ENCODE data around the gene SKI. TPM values are rescaled to one million over a fixed set of nuclear protein-coding genes. Genes with fewer than 3 reads are reported as not detected.

SKI gene
- total and polyA plus RNA-seq, 9 of the 15 experiments (the other 6 are each of a cell fraction or from before 2014, with no cell fraction given), result 0.10 to 60.5 (median 4.6) TPM

DNA sequence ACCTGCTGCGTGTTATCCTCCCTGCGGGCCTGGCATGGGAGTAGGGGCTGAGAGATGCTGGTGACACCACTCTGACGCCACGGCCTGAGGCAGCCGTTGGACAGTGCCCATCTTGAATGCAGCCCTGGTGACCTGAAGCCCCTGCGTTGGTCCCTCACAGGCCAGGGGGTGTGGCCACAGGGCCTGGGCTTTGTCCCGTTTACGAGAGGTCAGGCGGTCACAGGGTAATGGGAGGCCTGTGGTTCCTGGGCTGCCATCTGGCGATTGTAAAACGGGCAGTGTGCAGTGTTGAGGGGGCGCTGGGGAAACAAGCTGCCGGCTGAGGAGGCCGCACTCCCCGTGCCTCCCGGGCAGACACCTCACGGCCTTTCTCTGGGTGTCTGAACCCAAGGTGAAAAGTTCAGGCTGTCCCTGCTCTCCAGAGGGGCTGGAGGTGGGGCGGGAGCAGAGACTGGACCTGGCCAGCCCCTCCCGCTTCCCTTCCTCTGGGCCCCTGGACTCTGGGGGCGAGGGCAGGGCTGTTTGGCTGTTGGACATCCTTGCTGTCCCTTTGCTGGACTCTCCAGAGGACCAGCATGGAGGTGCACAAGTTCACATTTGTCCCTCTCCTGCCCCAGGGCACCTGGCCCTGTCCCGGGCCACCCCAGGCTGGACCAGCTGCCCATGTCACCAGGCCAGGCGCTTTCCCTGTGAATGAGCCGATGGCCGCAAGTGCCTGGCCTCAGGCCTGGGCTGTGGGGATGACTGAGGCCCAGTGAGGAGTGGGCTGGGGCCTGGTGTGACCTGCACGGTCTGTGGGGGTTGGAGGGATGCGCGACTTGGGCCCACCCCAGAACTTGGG, 42.4 kb downstream of the SKI start:
- H3K4me1 ChIP-seq (replicated peaks in 1 of 2; ENCODE audit: control insufficient read depth in 2 of 2, insufficient read depth in 2 of 2, low read length in 2 of 2), result peaks cover 17 to 77% of the 10 kb centered on the region in 2 experiments
- POLR2A ChIA-PET, result no interaction called here
- CTCF ChIA-PET (ENCODE audit: low intra/inter-chr PET ratio), result no interaction called here
- intact Hi-C loops (cut with micrococcal nuclease) (no loop called here), in situ Hi-C loops (cut with MboI) (no loop called here)
- H3K9me1 ChIP-seq (ENCODE audit: control insufficient read depth, insufficient read depth, low read length), result peaks cover 23% of the 10 kb centered on the region
- no peak for FAIRE-seq
- 83% methylated on average over 26 of the region's 27 CpGs for WGBS (ENCODE audit: insufficient coverage, low coverage, missing lambda C conversion rate)
- no peak overlapping the region for H3K4me3 ChIP-seq
- H2AFZ ChIP-seq (ENCODE audit: low read depth, low read length), result no peak overlapping the region
- H3K36me3 ChIP-seq (ENCODE audit: control insufficient read depth, insufficient read depth, low read length), result no peaks in the 10 kb centered on the region
- H3K4me2 ChIP-seq (ENCODE audit: insufficient read depth, low read length), result no peak overlapping the region
- no peak for DNase-seq (ENCODE audit: extremely low read depth in 1 of 4, low spot score in 3 of 4)
- H3K27me3 ChIP-seq (ENCODE audit: control insufficient read depth in 2 of 2, insufficient read depth in 2 of 2, low read length in 2 of 2), result no peaks in the 10 kb centered on the region
- H3K79me2 ChIP-seq (ENCODE audit: control insufficient read depth, insufficient read depth, low read length), result peaks cover 97% of the 10 kb centered on the region
- no peak overlapping the region for H3K27ac ChIP-seq (ENCODE audit: extremely low read depth, low read depth, low read length)
- peaks cover 53% of the 10 kb centered on the region for H4K20me1 ChIP-seq (replicated peaks; ENCODE audit: control insufficient read depth, insufficient read depth, low read length)
- TF ChIP-seq ZNF232 (CRISPR knock-in tag; IDR thresholded peaks at IDR 0.05) (no peak), NFXL1 (CRISPR knock-in tag; IDR thresholded peaks at IDR 0.05) (no peak), ZC3H8 (IDR thresholded peaks at IDR 0.05) (no peak), NR3C1 (CRISPR knock-in tag; IDR thresholded peaks at IDR 0.05) (no peak), CBX8 (IDR thresholded peaks at IDR 0.05; ENCODE audit: borderline replicate concordance, extremely low read depth, low read depth, low read length, poor library complexity, severe bottlenecking) (no peak), FOXJ3 (CRISPR knock-in tag; IDR thresholded peaks at IDR 0.05) (no peak), E2F3 (CRISPR knock-in tag; IDR thresholded peaks at IDR 0.05) (no peak), CCNT2 (IDR thresholded peaks at IDR 0.05; ENCODE audit: borderline replicate concordance, extremely low read depth, insufficient read length, low read depth, low read length) (no peak), YBX1 (IDR thresholded peaks at IDR 0.05) (no peak), ZNF12 (CRISPR knock-in tag; IDR thresholded peaks at IDR 0.05) (no peak)
- peak overlapping the region in 1 of 2 experiments; percentile 81; a peak in 2 of 4 replicates for H3K9ac ChIP-seq (ENCODE audit: insufficient read depth in 1 of 2, low read depth in 2 of 2, low read length in 2 of 2)
- H3K9me3 ChIP-seq (replicated peaks; ENCODE audit: control insufficient read depth, insufficient read depth, low read depth, low read length), result no peaks in the 10 kb centered on the region
- ATAC-seq, result no peak
- BruUV-seq (replicated peaks), result no TSS peak

All from K562 (cell line).